Right lobe of liver (tissue), 4 donors: Measurements from ENCODE around the gene PRH1.

ENCODE experiments used
- POLR2A ChIP-seq: fragments of 450-650 bp; IDR thresholded peaks from one replicate; pipeline ENCODE4 v1.6.1; 2017; ENCODE audit warnings: antibody characterized with exemption, mild to moderate bottlenecking
- TF ChIP-seq, protein P1 (sequence below), 4 donors: fragments of 200-600 bp in 3 of 4; fragments of 450-650 bp in 1 of 4; IDR thresholded peaks; one replicate each; pipeline versions ENCODE4 v1.5.1 to v1.8.0; 2016 to 2022; ENCODE audit warnings: antibody characterized with exemption in 4 of 4, mild to moderate bottlenecking in 2 of 4
- donor health status: DM: no; HTN: no; CAD: no.
- donor health status: DM: no; HTN: no; CAD: no.
- donor health status: DM: no; HTN: yes; CAD: no.

- TF ChIP-seq, protein P1, sequence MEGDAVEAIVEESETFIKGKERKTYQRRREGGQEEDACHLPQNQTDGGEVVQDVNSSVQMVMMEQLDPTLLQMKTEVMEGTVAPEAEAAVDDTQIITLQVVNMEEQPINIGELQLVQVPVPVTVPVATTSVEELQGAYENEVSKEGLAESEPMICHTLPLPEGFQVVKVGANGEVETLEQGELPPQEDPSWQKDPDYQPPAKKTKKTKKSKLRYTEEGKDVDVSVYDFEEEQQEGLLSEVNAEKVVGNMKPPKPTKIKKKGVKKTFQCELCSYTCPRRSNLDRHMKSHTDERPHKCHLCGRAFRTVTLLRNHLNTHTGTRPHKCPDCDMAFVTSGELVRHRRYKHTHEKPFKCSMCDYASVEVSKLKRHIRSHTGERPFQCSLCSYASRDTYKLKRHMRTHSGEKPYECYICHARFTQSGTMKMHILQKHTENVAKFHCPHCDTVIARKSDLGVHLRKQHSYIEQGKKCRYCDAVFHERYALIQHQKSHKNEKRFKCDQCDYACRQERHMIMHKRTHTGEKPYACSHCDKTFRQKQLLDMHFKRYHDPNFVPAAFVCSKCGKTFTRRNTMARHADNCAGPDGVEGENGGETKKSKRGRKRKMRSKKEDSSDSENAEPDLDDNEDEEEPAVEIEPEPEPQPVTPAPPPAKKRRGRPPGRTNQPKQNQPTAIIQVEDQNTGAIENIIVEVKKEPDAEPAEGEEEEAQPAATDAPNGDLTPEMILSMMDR (IDR thresholded peaks at IDR 0.05) = no peak
- TF ChIP-seq POLR2A = no peak
Measured at GRCh38 chr12:10853776-10854175, 30.3 kb downstream of the PRH1 start.
